NB4 (cell line): ENCODE data around the gene ACKR3.

Experiments used
- CTCF ChIP-seq: IDR thresholded peaks from one replicate; pipeline ENCODE4 v1.5.1; 2012; ENCODE audit warnings: low read depth, low read length
- MAX ChIP-seq: IDR thresholded peaks from 2 replicates; pipeline ENCODE4 v1.6.1; 2011; ENCODE audit warnings: low read depth, low read length
- POLR2A ChIP-seq: IDR thresholded peaks from 2 replicates; pipeline ENCODE4 v1.6.1; 2011; ENCODE audit warnings: mild to moderate bottlenecking; ENCODE audit not compliant: insufficient read length; ENCODE audit errors: extremely low read depth

DNA sequence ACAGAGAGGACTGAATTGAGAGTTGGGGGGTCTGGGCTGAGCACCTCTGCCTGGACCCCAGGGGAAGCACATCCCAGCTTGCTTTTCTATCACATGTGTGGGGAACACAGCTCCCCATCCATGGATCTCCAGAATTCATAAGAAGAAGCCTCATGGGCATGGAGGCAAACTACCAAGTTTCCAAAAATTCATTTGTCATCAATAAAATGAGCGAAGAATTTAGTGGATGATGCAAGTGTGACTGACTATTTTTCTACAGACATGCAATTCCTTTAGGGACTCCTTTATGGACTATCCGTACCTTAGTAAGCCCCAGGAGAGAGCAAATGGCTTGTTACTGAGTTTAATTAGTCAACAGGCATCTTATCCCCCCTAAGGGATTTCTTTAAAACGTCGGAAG, 33.1 kb downstream of the ACKR3 start:
- no peak for TF ChIP-seq CTCF
- no peak for TF ChIP-seq POLR2A
- TF ChIP-seq MAX = no peak
